IPS DF 6.9 (cell line): ENCODE data around the gene OR2Z1.
"Not testable (repeated sequence)": the region's sequence is repeated elsewhere in the genome, so short reads cannot be mapped to it uniquely, and the experiment has no call there.

Experiments used
- DNase-seq: peaks from one replicate; pipeline ENCODE4 v3.0.0-alpha.2; 2013; ENCODE audit warnings: low read depth, low spot score
- H3K27ac ChIP-seq: one replicate; pipeline ENCODE4 v1.5.1; 2013; ENCODE audit warnings: low read length, control low read depth
- H3K27me3 ChIP-seq: 2 replicates; pipeline ENCODE4 v1.6.1; 2013; ENCODE audit warnings: mild to moderate bottlenecking, low read length; ENCODE audit not compliant: control insufficient read depth, insufficient read depth
- H3K36me3 ChIP-seq: 2 replicates; pipeline ENCODE4 v1.6.1; 2013; ENCODE audit warnings: low read length; ENCODE audit not compliant: control insufficient read depth, insufficient read depth
- H3K4me1 ChIP-seq: 2 replicates; pipeline ENCODE4 v1.6.1; 2013; ENCODE audit warnings: low read length; ENCODE audit not compliant: control insufficient read depth, insufficient read depth
- H3K4me3 ChIP-seq: 2 replicates; pipeline ENCODE4 v1.5.1; 2013; ENCODE audit warnings: mild to moderate bottlenecking, low read length
- H3K9me3 ChIP-seq: 2 replicates; pipeline ENCODE4 v1.6.1; 2013; ENCODE audit warnings: low read length, inconsistent platforms; ENCODE audit not compliant: control insufficient read depth, insufficient read depth
- WGBS: extraction: QIAGEN DNeasy Blood & Tissue Kit; methylation state at CpG from one replicate; pipeline ENCODE4 v1.1.7; 2013; ENCODE audit warnings: mixed read lengths, missing lambda C conversion rate; ENCODE audit not compliant: insufficient read length, insufficient coverage; 5-methylcytosine and 5-hydroxymethylcytosine counted together

OR2Z1 gene

DNA sequence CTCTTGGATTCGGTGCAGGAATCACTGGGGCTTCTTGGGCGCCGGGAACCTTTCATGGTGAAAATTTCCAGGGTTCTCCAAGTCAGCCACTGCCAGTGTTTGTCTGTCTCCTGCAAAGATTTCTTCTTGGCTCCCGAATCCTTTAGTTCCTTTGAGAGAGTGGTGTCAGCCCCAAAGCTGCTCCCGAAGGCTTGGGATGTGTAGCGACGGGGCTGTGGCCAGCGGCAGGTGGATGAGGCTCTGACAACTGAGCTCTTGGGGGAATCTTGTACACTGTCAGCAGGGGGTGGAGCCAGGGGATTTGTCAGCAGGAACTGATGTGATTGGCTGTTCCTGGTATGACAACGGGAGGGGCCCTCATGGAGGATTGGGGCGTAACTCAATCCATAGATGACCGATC, 45.8 kb downstream of the OR2Z1 start:
- not testable (repeated sequence) for H3K4me3 ChIP-seq, DNase-seq, H3K4me1 ChIP-seq, H3K9me3 ChIP-seq, H3K27ac ChIP-seq, H3K36me3 ChIP-seq, H3K27me3 ChIP-seq
- no CpG with 5 or more reads among the region's 11 CpGs for WGBS

GRCh38 chr19:8769265-8769664, 47.8 kb downstream of the OR2Z1 start:
- not testable (repeated sequence) for DNase-seq, H3K27ac ChIP-seq, H3K4me1 ChIP-seq, H3K36me3 ChIP-seq, H3K9me3 ChIP-seq, H3K27me3 ChIP-seq, H3K4me3 ChIP-seq
- WGBS: no CpG with 5 or more reads among the region's 8 CpGs

- H3K9me3 ChIP-seq, H3K27me3 ChIP-seq, H3K4me3 ChIP-seq, DNase-seq, H3K4me1 ChIP-seq, H3K36me3 ChIP-seq, H3K27ac ChIP-seq: not testable (repeated sequence)
- no CpG with 5 or more reads among the region's 12 CpGs for WGBS
These were observed 52.2 kb downstream of the OR2Z1 start for GRCh38 chr19:8773587-8773986.
